HCT116 (cell line): Measurements from ENCODE around the gene ACLY. TPM values are rescaled to one million over a fixed set of nuclear protein-coding genes. Genes with fewer than 3 reads are reported as not detected.

Experiments
- ATAC-seq: fragments of 200-7000 bp; cut with Tn5 transposase; 2 replicates; pipeline ENCODE4 v1.9.1; 2020; ENCODE audit warnings: mild to moderate bottlenecking, moderate library complexity
- BruUV-seq: library from RNA; stranded (reverse); fragments of 400-500 nt; replicated peaks from 2 replicates; lab custom pipeline; 2021; lab: Mats Ljungman, UMichigan
- CTCF ChIA-PET: fragments of 300-600 bp; sonication (Branson Sonifier 250); formaldehyde crosslinking; loops from one replicate; lab custom pipeline; 2021; ENCODE audit warnings: antibody characterized with exemption; lab: Charles Lee
- POLR2A ChIA-PET: fragments of 300-600, 350-600 bp; sonication (Branson Sonifier 250); formaldehyde crosslinking; loops from one replicate; lab custom pipeline; 2021; ENCODE audit warnings: antibody characterized with exemption; lab: Charles Lee
- RAD21 ChIA-PET, 2 experiments: fragments of 300-600 bp; sonication (Branson Sonifier 250); formaldehyde crosslinking; loops; one replicate each; lab custom pipeline; 2023; ENCODE audit warnings: low total read pairs in 2 of 2; ENCODE audit not compliant: uncharacterized antibody in 2 of 2, unreplicated experiment in 2 of 2, low non-redundant PET in 1 of 2; lab: Charles Lee
- DNase-seq: peaks from one replicate; pipeline ENCODE4 v3.0.0-alpha.2; 2010; ENCODE audit warnings: low read depth, low spot score
- H2AFZ ChIP-seq: fragments of 200-600 bp; shearing (Covaris generic), sonication (generic); 2 replicates; pipeline ENCODE4 v1.6.1; 2017; ENCODE audit warnings: low read depth, mixed run types, mixed read lengths, antibody characterized with exemption, low read length; ENCODE audit not compliant: poor library complexity, severe bottlenecking
- H3K27ac ChIP-seq: 2 replicates; pipeline ENCODE4 v1.5.1; 2012; ENCODE audit warnings: low read depth, low read length
- H3K27me3 ChIP-seq: fragments of 200-600 bp; sonication (generic); 2 replicates; pipeline ENCODE4 v1.6.1; 2016; ENCODE audit warnings: mixed run types, low read length, mixed read lengths; ENCODE audit not compliant: insufficient read depth
- H3K36me3 ChIP-seq, 2 experiments: fragments of 200-500 bp in 1 of 2; fragments of 200-600 bp in 1 of 2; sonication (Bioruptor generic) in 1 of 2; sonication (generic) in 1 of 2; 2 replicates each; pipeline versions ENCODE4 v1.5.1 to v1.6.1; 2014 to 2016; ENCODE audit warnings: low read length in 2 of 2, inconsistent platforms in 1 of 2, mixed read lengths in 1 of 2, mixed run types in 1 of 2; ENCODE audit not compliant: insufficient read depth in 2 of 2, control insufficient read depth in 1 of 2
- H3K4me1 ChIP-seq, 2 experiments: fragments of 200-600 bp in 1 of 2; sonication (generic) in 1 of 2; 2 replicates each; pipeline versions ENCODE4 v1.5.1 to v1.6.1; 2012 to 2017; ENCODE audit warnings: low read length in 2 of 2, inconsistent platforms in 1 of 2, mild to moderate bottlenecking in 1 of 2, mixed read lengths in 1 of 2, mixed run types in 1 of 2, moderate library complexity in 1 of 2; ENCODE audit not compliant: insufficient read depth in 2 of 2, control insufficient read depth in 1 of 2
- H3K4me2 ChIP-seq: fragments of 200-600 bp; sonication (generic); 2 replicates; pipeline ENCODE4 v1.6.1; 2017; ENCODE audit warnings: mixed run types, low read length, mixed read lengths
- H3K4me3 ChIP-seq, 2 experiments: fragments of 200-600 bp in 1 of 2; sonication (generic) in 1 of 2; replicated peaks in 1 of 2; 2 replicates each; pipeline ENCODE4 v1.5.1; 2011 to 2016; ENCODE audit warnings: low read length in 2 of 2, control low read depth in 1 of 2, low read depth in 1 of 2, mild to moderate bottlenecking in 1 of 2, mixed read lengths in 1 of 2, mixed run types in 1 of 2
- H3K79me2 ChIP-seq: fragments of 200-600 bp; sonication (generic); 2 replicates; pipeline ENCODE4 v1.6.1; 2017; ENCODE audit warnings: mild to moderate bottlenecking, mixed run types, low read length, moderate library complexity, mixed read lengths; ENCODE audit not compliant: insufficient read depth
- H3K9ac ChIP-seq: fragments of 200-600 bp; sonication (generic); 2 replicates; pipeline ENCODE4 v1.6.1; 2016; ENCODE audit warnings: low read length, mixed read lengths
- H3K9me2 ChIP-seq: fragments of 200-600 bp; sonication (generic), shearing (Covaris generic); 2 replicates; pipeline ENCODE4 v1.6.1; 2017; ENCODE audit warnings: mixed run types, mild to moderate bottlenecking, moderate library complexity; ENCODE audit not compliant: insufficient read depth
- H3K9me3 ChIP-seq, 2 experiments: fragments of 200-500 bp in 1 of 2; fragments of 200-600 bp in 1 of 2; sonication (Bioruptor generic) in 1 of 2; sonication (generic) in 1 of 2; 2 replicates each; pipeline ENCODE4 v1.6.1; 2014 to 2017; ENCODE audit warnings: low read length in 2 of 2, mixed read lengths in 2 of 2, inconsistent platforms in 1 of 2, low read depth in 1 of 2, mild to moderate bottlenecking in 1 of 2, mixed run types in 1 of 2, moderate library complexity in 1 of 2; ENCODE audit not compliant: control insufficient read depth in 1 of 2, insufficient read depth in 1 of 2
- H4K20me1 ChIP-seq: fragments of 200-600 bp; sonication (generic), shearing (Covaris generic); 2 replicates; pipeline ENCODE4 v1.6.1; 2017; ENCODE audit warnings: mixed run types, mild to moderate bottlenecking, moderate library complexity; ENCODE audit not compliant: insufficient read depth
- CTCF ChIP-seq, 3 experiments: fragments of 200-600 bp in 1 of 3; sonication (generic) in 1 of 3; IDR thresholded peaks in 2 of 3; conservative IDR thresholded peaks in 1 of 3; 2 replicates each; pipeline ENCODE4 v1.5.1; 2012 to 2017; ENCODE audit warnings: low read depth in 2 of 3, low read length in 2 of 3, antibody characterized with exemption in 1 of 3, borderline replicate concordance in 1 of 3, control low read depth in 1 of 3, mild to moderate bottlenecking in 1 of 3, mixed read lengths in 1 of 3, mixed run types in 1 of 3, moderate library complexity in 1 of 3; ENCODE audit not compliant: insufficient read depth in 1 of 3
- EGR1 ChIP-seq: IDR thresholded peaks from 2 replicates; pipeline ENCODE4 v1.6.1; 2012; ENCODE audit warnings: low read depth
- FOSL1 ChIP-seq: IDR thresholded peaks from 2 replicates; pipeline ENCODE4 v1.6.1; 2012; ENCODE audit warnings: low read depth
- MAX ChIP-seq: IDR thresholded peaks from 2 replicates; pipeline ENCODE4 v1.6.1; 2012
- POLR2A ChIP-seq: IDR thresholded peaks from 2 replicates; pipeline ENCODE4 v1.7.0; 2011; ENCODE audit warnings: borderline replicate concordance; ENCODE audit not compliant: insufficient read depth, insufficient read length; ENCODE audit errors: extremely low read depth
- RAD21 ChIP-seq: IDR thresholded peaks from 2 replicates; pipeline ENCODE4 v1.6.1; 2012; ENCODE audit warnings: low read depth, mild to moderate bottlenecking
- REST ChIP-seq: IDR thresholded peaks from 2 replicates; pipeline ENCODE4 v1.6.1; 2012; ENCODE audit warnings: low read depth
- SIN3A ChIP-seq: IDR thresholded peaks from 2 replicates; pipeline ENCODE4 v1.6.1; 2012; ENCODE audit warnings: low read depth
- SP1 ChIP-seq: IDR thresholded peaks from 2 replicates; pipeline ENCODE4 v1.6.1; 2012; ENCODE audit warnings: low read depth
- SRF ChIP-seq: IDR thresholded peaks from 2 replicates; pipeline ENCODE4 v1.6.1; 2012; ENCODE audit warnings: low read depth
- TCF7L2 ChIP-seq: IDR thresholded peaks from 2 replicates; pipeline ENCODE4 v1.7.0; 2011; ENCODE audit warnings: borderline replicate concordance, inconsistent platforms; ENCODE audit not compliant: insufficient read depth, insufficient read length; ENCODE audit errors: extremely low read depth
- YY1 ChIP-seq: IDR thresholded peaks from 2 replicates; pipeline ENCODE4 v1.6.1; 2011; ENCODE audit warnings: low read length, low read depth, moderate library complexity, mild to moderate bottlenecking; ENCODE audit not compliant: insufficient replicate concordance; ENCODE audit errors: extremely low read depth
- ZFX ChIP-seq: fragments of 450-650 bp; IDR thresholded peaks from 2 replicates; pipeline ENCODE4 v1.6.1; 2017
- intact Hi-C: fragments of 100-400 bp; cut with micrococcal nuclease; formaldehyde crosslinking; loops from 2 replicates; pipeline ENCODE4 v1.10.0; 2022
- total RNA-seq: library from RNA; stranded (reverse); gene quantifications from one replicate; pipeline ENCODE4 v1.2.1, GENCODE V29; 2021; ENCODE audit not compliant: unreplicated experiment

ACLY gene
- total RNA-seq, 1 experiment from 2014 or later = 222 TPM

GRCh38 chr17:41904242-41904841 lies 14.4 kb downstream of the ACLY start (continued):
- no peak for TF ChIP-seq YY1
- no peak for TF ChIP-seq EGR1
- no peak for TF ChIP-seq SIN3A
- no peak for TF ChIP-seq POLR2A
- no peak for TF ChIP-seq SRF
- no peak for TF ChIP-seq TCF7L2
- no peak for TF ChIP-seq REST
- TF ChIP-seq, all 23 proteins: peak for 0

GRCh38 chr17:41901646-41902045 lies 17.1 kb downstream of the ACLY start:
- Histone ChIP-seq H3K9me2 (no peaks in the 10 kb centered on the region), H3K9me3 (no peaks in the 10 kb centered on the region), H3K27ac (no peak overlapping the region), H3K9ac (no peak overlapping the region), H3K36me3 (peaks cover 48 to 63% of the 10 kb centered on the region in 2 experiments), H3K4me3 (no peak overlapping the region), H3K4me1 (no peaks in the 10 kb centered on the region), H3K79me2 (no peaks in the 10 kb centered on the region), H2AFZ (no peak overlapping the region), H4K20me1 (no peaks in the 10 kb centered on the region), H3K4me2 (no peak overlapping the region), H3K27me3 (no peaks in the 10 kb centered on the region)
- ChIA-PET RAD21 (no interaction called here), POLR2A (no interaction called here), CTCF (no interaction called here)
- no peak for DNase-seq
- intact Hi-C loops = no loop called here
- BruUV-seq = no TSS peak
- ATAC-seq = no peak
- no peak for TF ChIP-seq CTCF (IDR thresholded peaks at IDR 0.05 in 2 of 3, conservative IDR thresholded peaks at IDR 0.05 in 1 of 3; ENCODE audit: borderline replicate concordance in 1 of 3, insufficient read depth in 1 of 3, low read depth in 2 of 3, low read length in 2 of 3)
- no peak for TF ChIP-seq POLR2A
- TF ChIP-seq FOSL1 = no peak
- TF ChIP-seq TCF7L2 = no peak
- no peak for TF ChIP-seq SP1
- TF ChIP-seq RAD21 = no peak
- no peak for TF ChIP-seq MAX
- TF ChIP-seq REST = no peak
- no peak for TF ChIP-seq ZFX
